Adrenal gland (tissue), 12 donors: Measurements from ENCODE around the gene MYH10. TPM values are rescaled to one million over a fixed set of nuclear protein-coding genes. Genes with fewer than 3 reads are reported as not detected.

Source experiments
- DNase-seq, 7 donors: peaks; one replicate each; pipeline ENCODE4 v3.0.0-alpha.2; 2019 to 2020
- H3K27ac ChIP-seq, 5 donors: fragments of 200-600 bp; sonication (generic) in 4 of 5; 1 replicate in 3 of 5; 2 replicates in 2 of 5; pipeline versions ENCODE4 v1.5.1 to v1.8.0; 2016 to 2020; ENCODE audit warnings: mild to moderate bottlenecking in 1 of 5
- H3K27me3 ChIP-seq: fragments of 200-600 bp; 2 replicates; pipeline ENCODE4 v1.8.0; 2021
- H3K36me3 ChIP-seq, 2 donors: fragments of 200-600 bp; replicated peaks in 1 of 2; 1 replicate in 1 of 2; 2 replicates in 1 of 2; pipeline versions ENCODE4 v1.5.1 to v1.8.0; 2018 to 2022
- H3K4me1 ChIP-seq, 2 donors: fragments of 200-600 bp; replicated peaks in 1 of 2; 1 replicate in 1 of 2; 2 replicates in 1 of 2; pipeline versions ENCODE4 v1.5.1 to v1.8.0; 2018 to 2021
- H3K4me3 ChIP-seq, 4 donors: fragments of 200-600 bp; sonication (generic) in 3 of 4; one replicate each; pipeline ENCODE4 v1.5.1; 2016 to 2018
- H3K9me3 ChIP-seq, 3 donors: fragments of 200-600 bp; sonication (generic) in 1 of 3; replicated peaks in 1 of 3; 1 replicate in 2 of 3; 2 replicates in 1 of 3; pipeline versions ENCODE4 v1.5.1 to v1.8.0; 2016 to 2021
- POLR2A ChIP-seq, 2 donors: fragments of 450-650 bp; IDR thresholded peaks; one replicate each; pipeline ENCODE4 v1.6.1; 2017; ENCODE audit warnings: antibody characterized with exemption in 2 of 2, mild to moderate bottlenecking in 2 of 2, moderate library complexity in 1 of 2
- whole genome bisulfite sequencing, 4 donors: extraction: QIAGEN DNeasy Blood & Tissue Kit in 2 of 4; methylation state at CpG; one replicate each; pipeline versions ENCODE4 v1.1.5 to v1.1.7; 2013 to 2017; 5-methylcytosine and 5-hydroxymethylcytosine counted together
- intact Hi-C, 2 donors: fragments of 100-400 bp; cut with DNase I; formaldehyde crosslinking; loops; one replicate each; pipeline versions ENCODE4 v1.14.1 to v1.15.0; 2022 to 2023
- polyA plus RNA-seq, 3 donors: library from polyadenylated mRNA; stranded (reverse); fragments of 200-250 nt in 2 of 3; fragments of 350-450 nt in 1 of 3; fragmentation: Illumina TruSeq in 1 of 3; extraction: RNeasy Lipid Tissue Mini Kit (QIAGEN cat#74804) in 1 of 3; gene quantifications; one replicate each; pipeline ENCODE4 v1.2.3, GENCODE V29; 2013 to 2014
- total RNA-seq, 9 donors: library from RNA; depleted of rRNA in 4 of 9; stranded (reverse); fragments of >200 nt in 4 of 9; fragments of 120-200 nt in 1 of 9; fragmentation: NEBNext Ultra II Directional in 1 of 9; extraction: Animal tissue kit (Norgen Biotek cat#: 25700) in 1 of 9; gene quantifications; one replicate each; pipeline versions ENCODE4 v1.1.0 to v1.2.4, GENCODE V29; 2013 to 2023
- TF ChIP-seq, protein P1 (sequence below), 6 experiments: fragments of 450-650 bp in 4 of 6; fragments of 200-600 bp in 2 of 6; sonication (generic) in 1 of 6; IDR thresholded peaks; 1 replicate in 5 of 6; 2 replicates in 1 of 6; pipeline versions ENCODE4 v1.5.1 to v1.8.0; 2016 to 2021; ENCODE audit warnings: antibody characterized with exemption in 6 of 6, mild to moderate bottlenecking in 2 of 6, moderate library complexity in 1 of 6
- donor health status: healthy with polysubstance abuse.
- donor health status: Bipolar disorder and iron deficiency.
- donor health status: DM: yes; HTN: yes; CAD: no.
- donor health status: DM: no; HTN: no; CAD: no.
- donor health status: DM: no; HTN: no; CAD: no.
- donor health status: DM: yes; HTN: yes; CAD: no.

MYH10 gene
- total and polyA plus RNA-seq, 12 donors, result 9.8 to 101 (median 41.0) TPM

DNA sequence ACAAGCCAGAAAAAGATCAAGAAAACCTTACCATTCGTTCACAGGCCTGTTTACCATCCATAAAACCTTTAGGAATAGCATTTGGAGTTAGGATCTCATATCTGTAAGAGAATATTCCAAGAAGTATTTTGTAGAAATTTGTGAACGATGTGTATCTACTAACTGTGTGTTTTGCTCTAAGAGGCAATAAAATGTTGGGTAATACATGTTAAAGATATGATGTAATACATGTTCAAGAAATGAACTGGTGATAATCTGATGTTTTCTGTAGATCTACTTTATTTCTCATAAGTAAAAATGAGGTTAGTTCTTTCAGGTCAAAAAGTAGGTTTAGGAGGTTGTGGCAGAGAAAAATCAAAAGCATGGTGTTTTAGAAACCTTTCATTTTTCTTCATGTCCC lies 111.7 kb downstream of the MYH10 start:
- H3K4me1 ChIP-seq, result no peaks in the 10 kb centered on the region
- H3K36me3 ChIP-seq, result peaks cover 0 to 36% of the 10 kb centered on the region in 2 donors
- intact Hi-C loops, result no loop called here
- no peak for DNase-seq
- H3K4me3 ChIP-seq, result no peak overlapping the region
- TF ChIP-seq POLR2A (IDR thresholded peaks at IDR 0.05), result no peak
- TF ChIP-seq, protein P1, sequence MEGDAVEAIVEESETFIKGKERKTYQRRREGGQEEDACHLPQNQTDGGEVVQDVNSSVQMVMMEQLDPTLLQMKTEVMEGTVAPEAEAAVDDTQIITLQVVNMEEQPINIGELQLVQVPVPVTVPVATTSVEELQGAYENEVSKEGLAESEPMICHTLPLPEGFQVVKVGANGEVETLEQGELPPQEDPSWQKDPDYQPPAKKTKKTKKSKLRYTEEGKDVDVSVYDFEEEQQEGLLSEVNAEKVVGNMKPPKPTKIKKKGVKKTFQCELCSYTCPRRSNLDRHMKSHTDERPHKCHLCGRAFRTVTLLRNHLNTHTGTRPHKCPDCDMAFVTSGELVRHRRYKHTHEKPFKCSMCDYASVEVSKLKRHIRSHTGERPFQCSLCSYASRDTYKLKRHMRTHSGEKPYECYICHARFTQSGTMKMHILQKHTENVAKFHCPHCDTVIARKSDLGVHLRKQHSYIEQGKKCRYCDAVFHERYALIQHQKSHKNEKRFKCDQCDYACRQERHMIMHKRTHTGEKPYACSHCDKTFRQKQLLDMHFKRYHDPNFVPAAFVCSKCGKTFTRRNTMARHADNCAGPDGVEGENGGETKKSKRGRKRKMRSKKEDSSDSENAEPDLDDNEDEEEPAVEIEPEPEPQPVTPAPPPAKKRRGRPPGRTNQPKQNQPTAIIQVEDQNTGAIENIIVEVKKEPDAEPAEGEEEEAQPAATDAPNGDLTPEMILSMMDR (IDR thresholded peaks at IDR 0.05), result no peak
- H3K9me3 ChIP-seq, result no peaks in the 10 kb centered on the region
- H3K27ac ChIP-seq, result no peak overlapping the region
- 89 to 99% (median 92%) methylated on average over 2 of the region's 2 CpGs for WGBS, 4 donors
- no peaks in the 10 kb centered on the region for H3K27me3 ChIP-seq

DNA sequence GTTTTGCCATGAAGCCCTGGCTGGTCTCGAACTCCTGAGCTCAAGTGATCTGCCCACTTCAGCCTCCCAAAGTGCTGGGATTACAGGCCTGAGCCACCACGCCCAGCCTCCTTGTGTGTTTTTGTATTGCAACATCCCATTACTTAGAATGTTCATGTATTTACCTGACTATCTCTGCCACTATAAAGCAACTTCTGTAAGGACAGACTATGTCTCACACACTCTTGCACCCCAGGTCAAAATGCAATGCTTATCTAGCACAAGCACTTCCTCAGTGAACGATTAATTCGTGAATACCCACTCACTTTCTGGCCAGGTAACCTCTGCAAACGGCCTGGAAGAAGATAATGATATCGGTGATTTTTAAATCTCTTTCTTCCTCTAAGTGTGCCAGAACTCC lies 112.2 kb downstream of the MYH10 start:
- H3K4me1 ChIP-seq, result no peaks in the 10 kb centered on the region
- 92 to 97% (median 95%) methylated on average over 6 of the region's 6 CpGs for WGBS, 4 donors
- no peak for TF ChIP-seq POLR2A (IDR thresholded peaks at IDR 0.05)
- TF ChIP-seq, protein P1 (IDR thresholded peaks at IDR 0.05), result no peak
- H3K9me3 ChIP-seq, result no peaks in the 10 kb centered on the region
- H3K36me3 ChIP-seq, result peaks cover 0 to 38% of the 10 kb centered on the region in 2 donors
- no peak for DNase-seq
- intact Hi-C loops, result no loop called here
- H3K27ac ChIP-seq, result no peak overlapping the region
- no peak overlapping the region for H3K4me3 ChIP-seq
- H3K27me3 ChIP-seq, result no peaks in the 10 kb centered on the region

DNA sequence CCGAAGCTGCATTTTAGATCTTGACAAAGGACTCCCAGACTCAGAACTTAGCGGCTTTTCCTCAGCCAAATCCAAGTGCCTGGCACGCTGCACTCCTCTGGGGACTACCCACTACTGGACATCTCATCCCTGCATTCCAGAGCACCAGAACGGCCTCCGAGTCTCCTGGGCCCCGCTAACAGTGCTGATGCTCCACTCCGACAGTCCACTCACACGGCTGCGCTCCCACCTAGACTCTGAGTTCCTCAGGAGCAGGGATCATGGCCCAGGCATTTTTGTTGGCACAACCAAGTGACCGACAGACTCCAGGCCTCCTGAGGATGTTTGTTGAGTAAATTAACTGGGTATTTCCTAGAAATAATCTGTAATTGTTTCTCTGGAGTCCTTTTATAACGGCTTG lies 115.7 kb downstream of the MYH10 start:
- H3K27me3 ChIP-seq, result no peaks in the 10 kb centered on the region
- peaks cover 0 to 6% of the 10 kb centered on the region in 2 donors for H3K4me1 ChIP-seq
- H3K36me3 ChIP-seq, result peaks cover 0 to 41% of the 10 kb centered on the region in 2 donors
- H3K27ac ChIP-seq, result no peak overlapping the region
- H3K4me3 ChIP-seq, result no peak overlapping the region
- intact Hi-C loops, result no loop called here
- TF ChIP-seq, protein P1 (IDR thresholded peaks at IDR 0.05), result no peak
- TF ChIP-seq POLR2A (IDR thresholded peaks at IDR 0.05), result no peak
- DNase-seq, result no peak
- WGBS, 4 donors, result 89 to 97% (median 94%) methylated on average over 11 of the region's 11 CpGs
- no peaks in the 10 kb centered on the region for H3K9me3 ChIP-seq

DNA sequence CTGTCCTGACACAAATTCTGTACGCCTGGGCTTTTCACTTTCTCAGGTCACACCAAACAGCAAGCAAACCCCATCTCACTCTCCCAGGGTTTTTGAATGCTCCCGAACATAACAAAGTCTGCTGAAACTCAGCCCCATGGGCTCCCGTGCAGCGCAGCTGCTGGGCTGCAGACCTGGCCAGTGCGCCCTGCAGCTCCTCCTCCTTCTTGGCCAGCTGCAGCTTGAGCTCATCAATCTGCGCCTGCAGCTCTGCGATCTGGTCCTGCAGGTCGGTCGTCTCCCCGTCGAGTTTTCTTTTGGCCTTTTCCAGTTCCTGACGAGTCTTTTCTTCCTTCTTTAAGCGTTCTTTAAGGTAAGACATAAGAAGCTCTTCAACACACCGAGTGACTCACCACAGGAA lies 124.4 kb downstream of the MYH10 start:
- 87 to 93% (median 92%) methylated on average over 13 to 14 of the region's 14 CpGs for WGBS, 4 donors
- no peak overlapping the region for H3K27ac ChIP-seq
- no peaks in the 10 kb centered on the region for H3K9me3 ChIP-seq
- no peak for TF ChIP-seq POLR2A (IDR thresholded peaks at IDR 0.05)
- TF ChIP-seq, protein P1 (IDR thresholded peaks at IDR 0.05), result no peak
- peaks cover 0 to 16% of the 10 kb centered on the region in 2 donors for H3K36me3 ChIP-seq
- no peak for DNase-seq
- intact Hi-C loops, result no loop called here
- no peaks in the 10 kb centered on the region for H3K27me3 ChIP-seq
- H3K4me1 ChIP-seq, result no peaks in the 10 kb centered on the region
- H3K4me3 ChIP-seq, result no peak overlapping the region
